ENCODE data around the gene OSBPL8. TPM values are rescaled to one million over a fixed set of nuclear protein-coding genes. Genes with fewer than 3 reads are reported as not detected.
A peak's percentile ranks its signal among the peaks of the same experiment; 100 is the strongest.

The OSBPL8 gene
- total and polyA plus RNA-seq, 4 donors, result 8.6 to 114 (median 53.3) TPM

- peaks cover 0 to 1% (median 0%) of the 10 kb centered on the region in 4 donors for H3K36me3 ChIP-seq (ENCODE audit: control insufficient read depth in 4 of 4, insufficient read depth in 4 of 4, low read length in 4 of 4)
- no peak for ATAC-seq (ENCODE audit: insufficient read depth, low FRiP score)
- no peak overlapping the region for H3K9ac ChIP-seq (ENCODE audit: insufficient read depth in 1 of 2, low read length in 2 of 2)
- peaks cover 0 to 25% (median 13%) of the 10 kb centered on the region in 5 donors for H3K4me1 ChIP-seq (ENCODE audit: control insufficient read depth in 5 of 5, insufficient read depth in 5 of 5, low read length in 5 of 5)
- no peak overlapping the region for H3K27ac ChIP-seq (ENCODE audit: low read depth in 1 of 2, low read length in 1 of 2)
- no peaks in the 10 kb centered on the region for H3K9me3 ChIP-seq (ENCODE audit: control insufficient read depth in 4 of 4, insufficient read depth in 3 of 4, low read length in 3 of 4)
- WGBS, 2 donors, result 93 to 95% methylated on average over 1 of the region's 1 CpG
- no peaks in the 10 kb centered on the region for H3K27me3 ChIP-seq (ENCODE audit: control insufficient read depth in 3 of 3, insufficient read depth in 3 of 3, low read length in 2 of 3)
- H3K4me3 ChIP-seq, result no peak overlapping the region
- TF ChIP-seq CTCF (IDR thresholded peaks at IDR 0.05; ENCODE audit: control extremely low read depth, extremely low read depth), result no peak
- DNase-seq, result no peak
Measured at GRCh38 chr12:76345569-76345968, 214.0 kb downstream of the OSBPL8 start.

- TF ChIP-seq CTCF (IDR thresholded peaks at IDR 0.05; ENCODE audit: control extremely low read depth, extremely low read depth), result no peak
- no peak for ATAC-seq (ENCODE audit: insufficient read depth, low FRiP score)
- H3K4me3 ChIP-seq, result no peak overlapping the region
- H3K9me3 ChIP-seq (ENCODE audit: control insufficient read depth in 4 of 4, insufficient read depth in 3 of 4, low read length in 3 of 4), result no peaks in the 10 kb centered on the region
- peaks cover 0 to 1% (median 0%) of the 10 kb centered on the region in 4 donors for H3K36me3 ChIP-seq (ENCODE audit: control insufficient read depth in 4 of 4, insufficient read depth in 4 of 4, low read length in 4 of 4)
- no peak overlapping the region for H3K27ac ChIP-seq (ENCODE audit: low read depth in 1 of 2, low read length in 1 of 2)
- no peaks in the 10 kb centered on the region for H3K27me3 ChIP-seq (ENCODE audit: control insufficient read depth in 3 of 3, insufficient read depth in 3 of 3, low read length in 2 of 3)
- DNase-seq, result no peak
- no peak overlapping the region for H3K9ac ChIP-seq (ENCODE audit: insufficient read depth in 1 of 2, low read length in 2 of 2)
- 92 to 93% methylated on average over 5 of the region's 5 CpGs for WGBS, 2 donors
- peaks cover 0 to 7% (median 5%) of the 10 kb centered on the region in 5 donors for H3K4me1 ChIP-seq (ENCODE audit: control insufficient read depth in 5 of 5, insufficient read depth in 5 of 5, low read length in 5 of 5)
Measured at GRCh38 chr12:76341436-76342030, 218.0 kb downstream of the OSBPL8 start.

GRCh38 chr12:76340680-76341435 lies 218.7 kb downstream of the OSBPL8 start:
- 79% methylated on average over 9 of the region's 9 CpGs for WGBS, 2 donors
- DNase-seq (no peak), ATAC-seq (ENCODE audit: insufficient read depth, low FRiP score) (no peak)
- H3K27ac ChIP-seq (ENCODE audit: low read depth in 1 of 2, low read length in 1 of 2), result peak overlapping the region in 1 of 2 donors; percentile 58
- no peaks in the 10 kb centered on the region for H3K27me3 ChIP-seq (ENCODE audit: control insufficient read depth in 3 of 3, insufficient read depth in 3 of 3, low read length in 2 of 3)
- H3K9ac ChIP-seq (ENCODE audit: insufficient read depth in 1 of 2, low read length in 2 of 2), result no peak overlapping the region
- peaks cover 0 to 1% (median 0%) of the 10 kb centered on the region in 4 donors for H3K36me3 ChIP-seq (ENCODE audit: control insufficient read depth in 4 of 4, insufficient read depth in 4 of 4, low read length in 4 of 4)
- H3K4me3 ChIP-seq, result no peak overlapping the region
- TF ChIP-seq CTCF (IDR thresholded peaks at IDR 0.05; ENCODE audit: control extremely low read depth, extremely low read depth), result no peak
- peaks cover 0 to 2% (median 0%) of the 10 kb centered on the region in 5 donors for H3K4me1 ChIP-seq (ENCODE audit: control insufficient read depth in 5 of 5, insufficient read depth in 5 of 5, low read length in 5 of 5)
- H3K9me3 ChIP-seq (ENCODE audit: control insufficient read depth in 4 of 4, insufficient read depth in 3 of 4, low read length in 3 of 4), result no peaks in the 10 kb centered on the region
